Effector memory CD4-positive, alpha-beta T cell (primary cell): Measurements from ENCODE around the gene SPEN.
"Not testable (repeated sequence)": the region's sequence is repeated elsewhere in the genome, so short reads cannot be mapped to it uniquely, and the experiment has no call there.

Experiments
- DNase-seq, 3 donors: peaks; one replicate each; pipeline ENCODE4 v3.0.0-alpha.2; 2020
- H3K27ac ChIP-seq: 2 replicates; pipeline ENCODE4 v1.7.0; 2013; ENCODE audit warnings: mild to moderate bottlenecking, low read length, moderate library complexity; ENCODE audit not compliant: insufficient read depth, poor library complexity, severe bottlenecking
- H3K27me3 ChIP-seq: replicated peaks from 2 replicates; pipeline ENCODE4 v1.7.0; 2013; ENCODE audit warnings: mild to moderate bottlenecking, low read length; ENCODE audit not compliant: insufficient read depth, control insufficient read depth, poor library complexity, severe bottlenecking
- H3K36me3 ChIP-seq: 2 replicates; pipeline ENCODE4 v1.7.0; 2013; ENCODE audit warnings: mild to moderate bottlenecking, low read length, moderate library complexity; ENCODE audit not compliant: control insufficient read depth, insufficient read depth
- H3K4me1 ChIP-seq: 2 replicates; pipeline ENCODE4 v1.7.0; 2013; ENCODE audit warnings: low read length, mild to moderate bottlenecking; ENCODE audit not compliant: control insufficient read depth, insufficient read depth, poor library complexity, severe bottlenecking
- H3K4me3 ChIP-seq: 2 replicates; pipeline ENCODE4 v1.7.0; 2013; ENCODE audit warnings: low read length, low read depth, mild to moderate bottlenecking; ENCODE audit not compliant: insufficient read depth, poor library complexity, severe bottlenecking
- H3K9me3 ChIP-seq: 2 replicates; pipeline ENCODE4 v1.7.0; 2013; ENCODE audit warnings: mild to moderate bottlenecking, low read length, moderate library complexity; ENCODE audit not compliant: control insufficient read depth

Gene SPEN

DNA sequence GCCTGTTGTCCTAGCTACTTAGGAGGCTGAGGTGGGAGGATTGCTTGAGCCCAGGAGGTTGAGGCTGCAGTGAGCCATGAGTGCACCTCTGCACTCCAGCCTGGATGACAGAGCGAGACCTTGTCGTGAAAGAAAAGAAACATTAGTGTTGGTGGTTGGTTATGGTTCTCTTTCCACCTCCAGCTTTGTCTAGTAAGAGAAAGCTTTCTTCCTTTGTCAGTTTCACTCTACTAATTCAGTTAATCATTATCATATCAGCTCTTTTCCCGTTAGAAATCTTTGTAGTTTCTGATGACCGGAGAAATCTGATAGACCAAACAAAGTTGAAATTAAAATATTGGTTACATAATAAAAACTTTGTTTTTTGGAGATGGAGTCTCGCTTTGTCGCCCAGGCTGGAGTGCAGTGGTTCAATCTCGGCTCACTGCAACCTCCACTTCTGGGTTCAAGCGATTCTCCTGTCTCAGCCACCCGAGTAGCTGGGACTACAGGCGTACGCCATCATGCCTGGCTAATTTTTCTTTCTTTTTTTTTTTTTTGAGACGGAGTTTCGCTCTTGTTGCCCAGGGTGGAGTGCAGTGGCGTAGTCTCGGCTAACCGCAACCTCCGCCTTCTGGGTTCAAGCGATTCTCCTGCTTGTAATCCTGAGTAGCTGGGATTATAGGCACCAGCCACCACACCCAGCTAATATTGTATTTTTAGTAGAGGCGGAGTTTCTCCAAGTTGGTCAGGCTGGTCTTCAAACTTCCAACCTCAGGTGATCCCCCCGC is 49.5 kb downstream of the SPEN start:
- not testable (repeated sequence) for H3K27me3 ChIP-seq, DNase-seq, H3K4me1 ChIP-seq, H3K4me3 ChIP-seq, H3K36me3 ChIP-seq, H3K9me3 ChIP-seq, H3K27ac ChIP-seq

GRCh38 chr1:15899266-15899665 is 51.8 kb downstream of the SPEN start:
- no peaks in the 10 kb centered on the region for H3K36me3 ChIP-seq
- no peak for DNase-seq
- H3K27ac ChIP-seq, result no peak overlapping the region
- H3K4me1 ChIP-seq, result no peaks in the 10 kb centered on the region
- no peaks in the 10 kb centered on the region for H3K9me3 ChIP-seq
- H3K4me3 ChIP-seq, result no peak overlapping the region
- no peaks in the 10 kb centered on the region for H3K27me3 ChIP-seq

- H3K4me3 ChIP-seq, result no peak overlapping the region
- H3K9me3 ChIP-seq, result no peaks in the 10 kb centered on the region
- no peaks in the 10 kb centered on the region for H3K27me3 ChIP-seq
- no peak overlapping the region for H3K27ac ChIP-seq
- no peak for DNase-seq
- H3K4me1 ChIP-seq, result no peaks in the 10 kb centered on the region
- no peaks in the 10 kb centered on the region for H3K36me3 ChIP-seq
These were observed 53.3 kb downstream of the SPEN start for GRCh38 chr1:15900662-15901279.

DNA sequence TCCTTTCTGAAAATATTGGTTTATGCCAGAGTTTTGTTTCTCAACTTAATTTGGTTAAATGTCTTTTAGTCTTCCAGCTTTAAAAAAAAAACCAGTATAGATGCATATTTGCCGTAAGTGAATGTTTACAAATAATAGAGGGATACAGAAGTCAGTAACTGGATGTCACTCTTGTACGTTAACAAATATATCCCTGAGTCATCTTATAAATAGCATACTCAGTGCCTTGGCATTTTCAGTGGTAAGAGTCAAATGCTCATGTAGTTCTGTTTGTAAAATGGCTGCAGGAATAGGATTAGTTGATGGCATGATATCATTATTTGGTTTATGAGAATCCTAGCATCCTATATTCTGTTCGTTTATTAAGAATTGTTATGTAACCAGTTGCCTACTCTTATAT is 55.4 kb downstream of the SPEN start:
- H3K4me3 ChIP-seq, result no peak overlapping the region
- H3K4me1 ChIP-seq, result no peaks in the 10 kb centered on the region
- DNase-seq, result no peak
- no peaks in the 10 kb centered on the region for H3K36me3 ChIP-seq
- H3K9me3 ChIP-seq, result no peaks in the 10 kb centered on the region
- no peaks in the 10 kb centered on the region for H3K27me3 ChIP-seq
- H3K27ac ChIP-seq, result no peak overlapping the region

DNA sequence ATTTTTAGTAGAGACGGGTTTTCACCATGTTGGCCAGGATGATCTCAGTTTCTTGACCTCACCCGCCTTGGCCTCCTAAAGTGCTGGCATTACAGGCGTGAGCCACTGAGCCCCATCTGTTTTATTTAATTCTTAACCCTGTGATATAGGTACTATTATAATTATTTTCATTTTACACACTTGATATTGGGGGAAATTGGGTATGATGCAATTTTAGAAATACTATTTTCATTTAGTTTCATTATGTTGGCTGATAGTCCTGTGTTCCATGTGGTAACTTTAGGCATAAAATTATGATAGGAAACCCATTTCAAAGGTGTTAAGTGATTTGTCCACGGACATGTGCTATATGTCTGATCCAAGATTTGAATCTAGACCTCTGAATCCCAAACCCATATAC is 61.1 kb downstream of the SPEN start:
- no peak for DNase-seq
- no peak overlapping the region for H3K27ac ChIP-seq
- no peaks in the 10 kb centered on the region for H3K27me3 ChIP-seq
- H3K4me3 ChIP-seq, result no peak overlapping the region
- peaks cover 25% of the 10 kb centered on the region for H3K36me3 ChIP-seq
- H3K9me3 ChIP-seq, result no peaks in the 10 kb centered on the region
- no peaks in the 10 kb centered on the region for H3K4me1 ChIP-seq

GRCh38 chr1:15911141-15911540 is 63.6 kb downstream of the SPEN start:
- H3K4me1 ChIP-seq, result peaks cover 4% of the 10 kb centered on the region
- no peaks in the 10 kb centered on the region for H3K27me3 ChIP-seq
- no peak overlapping the region for H3K27ac ChIP-seq
- H3K4me3 ChIP-seq, result no peak overlapping the region
- H3K9me3 ChIP-seq, result no peaks in the 10 kb centered on the region
- H3K36me3 ChIP-seq, result peaks cover 25% of the 10 kb centered on the region
- DNase-seq, result no peak

- H3K4me1 ChIP-seq, result peaks cover 4% of the 10 kb centered on the region
- DNase-seq, result no peak
- H3K27me3 ChIP-seq, result no peaks in the 10 kb centered on the region
- H3K4me3 ChIP-seq, result no peak overlapping the region
- H3K27ac ChIP-seq, result no peak overlapping the region
- H3K9me3 ChIP-seq, result no peaks in the 10 kb centered on the region
- peaks cover 25% of the 10 kb centered on the region for H3K36me3 ChIP-seq
These were observed 64.4 kb downstream of the SPEN start for GRCh38 chr1:15911927-15912326.

GRCh38 chr1:15913607-15914006 is 66.1 kb downstream of the SPEN start:
- peaks cover 31% of the 10 kb centered on the region for H3K36me3 ChIP-seq
- H3K27me3 ChIP-seq, result not testable (repeated sequence)

DNA sequence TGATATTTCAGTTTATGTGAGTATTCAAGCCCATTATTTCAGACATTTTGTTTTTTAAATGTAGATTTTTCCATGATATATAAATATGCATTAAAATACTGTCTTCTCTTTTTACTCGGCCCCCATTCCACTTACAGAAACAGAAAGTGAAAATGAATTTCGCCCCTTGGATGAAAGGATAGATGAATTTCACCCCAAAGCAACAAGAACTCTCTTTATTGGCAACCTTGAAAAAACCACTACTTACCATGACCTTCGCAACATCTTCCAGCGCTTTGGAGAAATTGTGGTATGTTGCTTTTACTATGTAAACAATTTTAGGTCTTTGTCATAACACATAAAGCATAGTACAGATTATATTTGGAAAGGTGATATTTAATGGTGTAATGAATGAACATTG is 68.5 kb downstream of the SPEN start:
- Histone ChIP-seq H3K36me3 (peaks cover 25% of the 10 kb centered on the region), H3K4me3 (peak overlapping the region; percentile 4), H3K27me3 (no peaks in the 10 kb centered on the region), H3K9me3 (no peaks in the 10 kb centered on the region), H3K27ac (no peak overlapping the region), H3K4me1 (peaks cover 4% of the 10 kb centered on the region)
- DNase-seq, result no peak

More at GRCh38 chr1:15913607-15914006, 66.1 kb downstream of the SPEN start:
- not testable (repeated sequence) for H3K27ac ChIP-seq, H3K9me3 ChIP-seq, DNase-seq, H3K4me1 ChIP-seq, H3K4me3 ChIP-seq

GRCh38 chr1:15916417-15916816 is 68.9 kb downstream of the SPEN start:
- Histone ChIP-seq H3K9me3 (no peaks in the 10 kb centered on the region), H3K27ac (no peak overlapping the region), H3K27me3 (no peaks in the 10 kb centered on the region), H3K36me3 (peaks cover 25% of the 10 kb centered on the region), H3K4me1 (peaks cover 4% of the 10 kb centered on the region), H3K4me3 (no peak overlapping the region)
- DNase-seq, result no peak
